Putamen (tissue), 1 donor: ENCODE measurements around the gene ZC3H13.
A peak's percentile ranks its signal among the peaks of the same experiment; 100 is the strongest.
"Not testable (repeated sequence)": the region's sequence is repeated elsewhere in the genome, so short reads cannot be mapped to it uniquely, and the experiment has no call there.

ENCODE experiments used
- DNase-seq: peaks from one replicate; pipeline ENCODE4 v3.0.0-alpha.2; 2016; ENCODE audit warnings: low spot score

ZC3H13 gene

GRCh38 chr13:46010148-46010547 lies 42.4 kb downstream of the ZC3H13 start:
- peak; percentile 12 for DNase-seq

GRCh38 chr13:46008631-46009030 lies 43.9 kb downstream of the ZC3H13 start:
- no peak for DNase-seq

- DNase-seq = no peak
Observed at GRCh38 chr13:46006688-46007452, 45.7 kb downstream of the ZC3H13 start.

GRCh38 chr13:46004491-46004890 lies 48.1 kb downstream of the ZC3H13 start:
- no peak for DNase-seq

GRCh38 chr13:45996631-45997030 lies 55.9 kb downstream of the ZC3H13 start:
- no peak for DNase-seq

- no peak for DNase-seq
Observed at GRCh38 chr13:45995245-45995644, 57.3 kb downstream of the ZC3H13 start.

- no peak for DNase-seq
Observed at GRCh38 chr13:45994752-45995151, 57.8 kb downstream of the ZC3H13 start.

GRCh38 chr13:45989607-45990006 lies 62.9 kb downstream of the ZC3H13 start:
- no peak for DNase-seq

GRCh38 chr13:45981127-45981526 lies 71.4 kb downstream of the ZC3H13 start:
- not testable (repeated sequence) for DNase-seq

- no peak for DNase-seq
Observed at GRCh38 chr13:45975337-45975736, 77.2 kb downstream of the ZC3H13 start.

- no peak for DNase-seq
Observed at GRCh38 chr13:45974500-45974899, 78.0 kb downstream of the ZC3H13 start.

GRCh38 chr13:45967589-45967988 lies 85.0 kb downstream of the ZC3H13 start:
- no peak for DNase-seq

GRCh38 chr13:45966715-45967114 lies 85.8 kb downstream of the ZC3H13 start:
- no peak for DNase-seq

GRCh38 chr13:45961468-45961867 lies 91.1 kb downstream of the ZC3H13 start:
- DNase-seq = no peak

GRCh38 chr13:45954836-45955800 lies 97.4 kb downstream of the ZC3H13 start:
- DNase-seq = no peak

- DNase-seq = no peak
Observed at GRCh38 chr13:45953082-45953481, 99.5 kb downstream of the ZC3H13 start.

- no peak for DNase-seq
Observed at GRCh38 chr13:45951724-45952123, 100.8 kb downstream of the ZC3H13 start.

GRCh38 chr13:45951166-45951565 lies 101.4 kb downstream of the ZC3H13 start:
- no peak for DNase-seq

- no peak for DNase-seq
Observed at GRCh38 chr13:45950386-45951000, 102.1 kb downstream of the ZC3H13 start.

GRCh38 chr13:45949161-45949560 lies 103.4 kb downstream of the ZC3H13 start:
- no peak for DNase-seq

GRCh38 chr13:45943965-45944364 lies 108.6 kb downstream of the ZC3H13 start:
- no peak for DNase-seq

GRCh38 chr13:45943120-45943519 lies 109.4 kb downstream of the ZC3H13 start:
- DNase-seq = no peak

- DNase-seq = no peak
Observed at GRCh38 chr13:45941261-45941660, 111.3 kb downstream of the ZC3H13 start.
